GM18867 (cell line): ENCODE data around the gene RRBP1.
A peak's percentile ranks its signal among the peaks of the same experiment; 100 is the strongest.

Source experiments
- ATAC-seq: cut with Tn5 transposase; IDR thresholded peaks from one replicate; pipeline ENCODE4 v1.9.1; 2021; ENCODE audit warnings: mild to moderate bottlenecking, moderate library complexity; ENCODE audit not compliant: unreplicated experiment

Gene RRBP1

DNA sequence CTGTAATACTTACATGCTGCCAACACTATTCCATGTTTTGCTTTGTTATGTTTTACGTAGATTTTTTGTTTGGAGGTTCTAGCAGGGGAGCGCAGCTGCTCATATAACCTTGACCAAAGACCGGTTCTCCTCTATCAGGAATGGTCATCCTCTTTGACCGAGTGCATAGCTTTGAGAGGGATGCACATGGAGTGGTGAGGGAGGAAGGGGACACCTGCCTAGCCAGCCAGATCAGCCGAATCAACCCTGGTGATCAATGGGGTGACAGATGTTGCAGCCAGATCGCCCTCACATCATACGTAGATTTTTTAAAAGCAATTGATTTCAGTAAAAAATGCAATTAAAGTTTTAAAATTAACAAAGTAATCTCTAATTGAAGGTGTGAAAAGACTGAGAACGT is 105.8 kb downstream of the RRBP1 start:
- ATAC-seq: no peak

GRCh38 chr20:17573463-17573862 is 108.6 kb downstream of the RRBP1 start:
- ATAC-seq: no peak

DNA sequence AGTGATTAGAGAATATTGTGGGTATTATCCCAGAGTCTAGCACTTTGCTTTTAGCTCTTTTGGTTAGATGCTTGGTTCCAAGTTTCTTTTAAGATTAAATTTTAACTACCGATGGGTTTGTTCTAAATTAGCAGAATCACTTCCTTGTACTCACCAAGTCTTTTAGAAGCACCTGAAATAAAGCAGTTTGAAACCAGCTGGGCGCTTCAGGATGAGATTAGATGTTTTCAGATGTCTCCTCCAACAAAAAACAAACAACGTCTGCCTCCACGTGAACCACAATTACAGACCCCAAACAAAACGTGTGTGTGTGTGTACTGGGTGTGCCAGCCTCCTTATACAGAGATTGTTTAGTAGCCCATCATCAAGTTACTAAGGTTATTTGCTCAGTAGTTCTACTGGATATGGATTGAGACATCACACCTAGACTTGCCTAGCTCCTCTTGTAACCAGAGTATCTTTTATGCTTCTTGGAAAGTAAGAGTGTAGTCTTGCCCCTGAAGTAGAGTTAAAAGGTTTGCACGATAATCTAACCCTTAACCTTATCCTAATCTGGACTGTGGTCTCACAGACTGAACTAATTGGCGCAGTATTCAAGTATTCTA is 109.9 kb downstream of the RRBP1 start:
- ATAC-seq: no peak

DNA sequence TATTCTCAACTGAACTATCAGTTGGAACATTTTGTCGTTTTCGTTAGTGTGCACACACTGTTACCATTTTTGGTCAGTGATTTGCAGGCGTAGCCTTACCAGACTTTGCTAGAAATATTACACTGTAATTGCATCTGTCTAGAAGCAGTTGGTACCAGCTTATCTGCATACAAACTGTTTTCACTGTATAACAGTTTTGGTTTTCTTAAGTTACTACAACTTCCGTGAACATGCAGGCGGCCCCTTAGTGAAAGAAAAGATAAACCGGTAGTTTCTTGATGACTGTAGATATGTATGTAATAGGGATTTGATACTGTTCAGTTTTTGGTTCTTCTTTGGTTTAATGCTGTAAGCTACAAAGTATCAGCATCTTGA is 110.9 kb downstream of the RRBP1 start:
- peak; percentile 39 for ATAC-seq

DNA sequence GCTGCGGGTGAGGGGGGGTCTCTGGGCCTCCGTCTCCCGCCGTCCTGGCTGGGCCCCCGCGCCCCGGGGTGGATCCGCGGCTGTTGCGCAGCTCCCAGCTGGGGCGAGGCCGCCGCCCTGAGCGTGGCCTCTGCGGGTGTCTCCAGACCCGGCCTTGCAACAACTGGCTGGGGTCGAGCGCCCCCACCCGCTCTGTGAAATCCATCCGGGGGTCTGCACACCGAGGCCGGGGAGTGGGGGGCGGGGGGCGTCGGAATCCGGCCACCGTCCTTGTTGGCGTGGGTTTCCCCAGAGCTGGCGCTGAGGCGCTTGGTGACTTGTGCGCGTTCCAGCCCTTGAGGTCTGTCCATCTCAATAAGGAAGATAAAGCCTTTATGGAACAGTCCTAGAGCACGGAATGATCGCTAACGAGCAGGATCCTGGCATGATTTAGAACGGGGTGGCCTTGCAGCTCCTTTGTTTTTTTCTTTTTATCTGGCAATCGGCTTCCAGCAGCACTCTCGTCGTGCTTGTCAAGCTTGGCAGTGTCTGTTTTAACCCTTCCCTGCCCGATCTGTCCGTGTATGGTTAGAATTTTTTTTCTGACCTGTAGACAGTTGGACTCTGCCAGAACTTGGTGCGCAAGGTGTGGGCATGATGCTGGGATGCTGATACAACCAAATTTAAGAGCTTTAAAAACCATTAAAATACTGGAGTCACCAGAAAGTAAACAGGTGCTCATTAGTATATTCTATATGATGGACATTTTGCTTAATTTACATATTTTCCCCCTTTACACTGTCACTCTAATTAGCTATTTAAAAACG is 111.5 kb downstream of the RRBP1 start:
- peak; percentile 5 for ATAC-seq

DNA sequence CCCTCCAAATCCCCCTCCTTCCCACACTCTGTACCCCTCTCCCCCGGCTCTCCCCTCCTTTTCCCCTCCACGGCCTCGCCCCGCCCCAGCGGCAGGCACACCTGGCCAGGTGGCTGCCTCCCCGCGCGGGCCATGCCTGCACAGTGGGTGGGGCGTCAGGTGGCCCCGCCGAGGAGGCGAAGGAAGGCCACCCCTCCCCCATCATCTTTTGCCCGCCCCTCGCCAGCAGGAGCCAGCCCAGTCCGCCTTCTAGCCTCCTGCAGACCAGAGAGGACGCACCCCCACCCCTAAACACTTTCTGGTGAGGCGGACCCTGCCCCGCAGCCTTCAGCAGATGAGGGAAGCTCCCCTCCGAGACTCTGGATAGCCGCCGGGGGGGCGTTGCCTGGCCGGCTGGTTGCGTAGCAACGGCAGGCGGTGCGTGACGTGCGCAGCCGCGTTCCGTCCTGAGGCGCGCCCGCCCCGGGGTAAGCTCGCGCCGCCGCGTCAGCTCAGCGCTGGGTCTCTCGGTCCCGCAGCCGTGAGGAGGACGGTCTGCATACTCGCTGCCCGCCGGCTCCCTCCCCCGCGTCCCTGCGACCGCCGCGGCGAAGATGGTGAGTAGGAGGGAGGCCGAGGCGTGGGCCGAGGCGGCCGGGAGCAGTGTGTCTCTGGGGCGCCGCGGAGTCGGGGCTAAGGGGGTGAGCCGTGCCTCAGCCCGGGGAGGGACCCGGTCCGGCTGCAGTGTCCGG is 112.3 kb downstream of the RRBP1 start, which contains the start of gene DSTN:
DSTN (plus strand) TSS at position 460 of the 731 bp plus-strand sequence; CDS start at position 594, 134 bp downstream.
- peak; percentile 93 for ATAC-seq

DNA sequence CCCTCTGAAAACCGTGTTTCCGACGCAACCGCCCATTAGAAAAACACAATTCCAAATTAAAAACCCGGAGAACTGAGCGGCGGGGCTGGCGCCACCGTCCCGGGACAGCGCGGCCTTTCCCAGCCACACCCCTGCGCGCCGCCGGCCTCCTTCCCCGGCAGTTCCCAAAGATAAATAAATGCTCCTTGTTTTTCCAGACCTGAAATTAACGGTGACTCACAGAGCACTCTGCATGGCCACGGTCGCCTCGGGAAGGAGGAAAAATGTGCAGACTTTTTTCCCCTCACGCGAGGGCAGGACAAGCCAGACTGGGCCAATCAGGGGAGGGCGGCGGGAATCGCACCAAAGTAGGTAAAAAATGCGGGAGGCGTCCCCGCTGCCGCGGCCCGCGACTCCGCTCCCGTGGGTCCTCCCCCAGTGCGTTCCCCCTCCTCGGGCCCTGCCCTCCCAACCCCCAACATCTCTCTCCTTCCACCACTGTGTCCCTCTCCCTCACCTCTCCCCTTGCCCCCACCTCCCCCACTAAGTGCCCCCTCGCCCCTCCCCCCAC is 113.0 kb downstream of the RRBP1 start:
- no peak for ATAC-seq

DNA sequence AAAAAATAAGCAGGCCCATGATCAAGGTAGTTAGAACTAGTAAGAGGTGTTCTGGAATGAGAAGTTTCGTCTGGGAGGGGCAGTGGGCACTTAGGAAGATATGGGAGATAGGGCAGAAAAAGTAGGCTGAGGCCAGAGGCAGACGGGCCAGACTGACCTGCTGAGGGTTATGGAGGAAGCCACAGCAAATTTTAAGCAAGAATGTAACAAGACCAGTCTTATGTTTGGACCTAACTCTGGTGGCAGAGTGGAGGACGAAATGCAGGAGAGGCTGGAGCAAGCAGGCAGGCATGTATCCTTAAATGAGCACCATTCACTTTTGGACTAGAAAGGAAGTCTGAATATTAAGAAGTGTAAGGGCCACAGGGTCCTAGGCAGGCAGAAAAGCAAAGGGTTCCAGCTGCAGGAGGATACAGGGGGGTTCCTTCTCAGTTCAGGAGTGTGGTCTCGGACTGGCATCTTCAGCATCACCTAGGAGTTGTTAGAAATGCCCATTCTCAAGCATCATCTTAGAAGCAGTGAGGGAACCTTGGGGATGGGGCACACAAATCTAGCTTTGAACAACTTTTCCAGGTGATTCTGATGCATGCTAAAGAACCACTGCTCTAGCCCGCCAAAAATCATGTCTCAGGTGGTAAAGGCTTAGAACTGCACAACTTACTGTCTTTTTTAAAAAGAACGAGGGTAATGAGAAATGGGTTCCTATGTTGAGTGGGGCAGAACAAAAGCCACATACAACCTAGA is 113.8 kb downstream of the RRBP1 start:
- ATAC-seq: no peak

- ATAC-seq: no peak
Observed at GRCh38 chr20:17566345-17566744, 115.7 kb downstream of the RRBP1 start.

GRCh38 chr20:17565169-17565845 is 116.7 kb downstream of the RRBP1 start:
- ATAC-seq: no peak
